Mesendoderm (in vitro differentiated cells): Measurements from ENCODE around the gene SLC46A1. TPM values are rescaled to one million over a fixed set of nuclear protein-coding genes. Genes with fewer than 3 reads are reported as not detected.

Experiments
- DNase-seq: peaks from one replicate; pipeline ENCODE4 v3.0.0; 2013
- H2AK5ac ChIP-seq: 2 replicates; pipeline ENCODE4 v1.6.1; 2013; ENCODE audit warnings: low read length, inconsistent platforms
- H2BK120ac ChIP-seq: 2 replicates; pipeline ENCODE4 v1.6.1; 2013; ENCODE audit warnings: low read depth, mild to moderate bottlenecking, low read length, moderate library complexity, mixed read lengths
- H2BK15ac ChIP-seq: replicated peaks from 2 replicates; pipeline ENCODE4 v1.6.1; 2013; ENCODE audit warnings: low read depth, mild to moderate bottlenecking, moderate library complexity
- H2BK5ac ChIP-seq: 2 replicates; pipeline ENCODE4 v1.6.1; 2013; ENCODE audit warnings: low read length, inconsistent platforms
- H3K18ac ChIP-seq: 2 replicates; pipeline ENCODE4 v1.6.1; 2013; ENCODE audit warnings: mild to moderate bottlenecking, low read length, mixed read lengths
- H3K23ac ChIP-seq: one replicate; pipeline ENCODE4 v1.6.1; 2013; ENCODE audit warnings: low read length
- H3K27ac ChIP-seq: 2 replicates; pipeline ENCODE4 v1.5.1; 2013; ENCODE audit warnings: low read depth, mild to moderate bottlenecking, inconsistent platforms, low read length, moderate library complexity
- H3K27me3 ChIP-seq: 2 replicates; pipeline ENCODE4 v1.6.1; 2013; ENCODE audit warnings: low read length, control low read depth, mild to moderate bottlenecking, inconsistent platforms; ENCODE audit not compliant: insufficient read depth, poor library complexity
- H3K36me3 ChIP-seq: 2 replicates; pipeline ENCODE4 v1.6.1; 2013; ENCODE audit warnings: low read length, inconsistent platforms; ENCODE audit not compliant: control insufficient read depth, insufficient read depth
- H3K4ac ChIP-seq: one replicate; pipeline ENCODE4 v1.6.1; 2013; ENCODE audit warnings: low read depth, mild to moderate bottlenecking, low read length, moderate library complexity
- H3K4me1 ChIP-seq: 2 replicates; pipeline ENCODE4 v1.6.1; 2013; ENCODE audit warnings: low read depth, low read length, inconsistent platforms; ENCODE audit not compliant: control insufficient read depth
- H3K4me2 ChIP-seq: 2 replicates; pipeline ENCODE4 v1.6.1; 2013; ENCODE audit warnings: low read length
- H3K4me3 ChIP-seq: 2 replicates; pipeline ENCODE4 v1.5.1; 2013; ENCODE audit warnings: mild to moderate bottlenecking, low read length
- H3K56ac ChIP-seq: one replicate; pipeline ENCODE4 v1.6.1; 2013; ENCODE audit warnings: low read length
- H3K79me1 ChIP-seq: 2 replicates; pipeline ENCODE4 v1.6.1; 2013; ENCODE audit warnings: low read length, inconsistent platforms
- H3K79me2 ChIP-seq: 2 replicates; pipeline ENCODE4 v1.6.1; 2013; ENCODE audit warnings: mild to moderate bottlenecking, low read length; ENCODE audit not compliant: control insufficient read depth, insufficient read depth
- H3K9ac ChIP-seq: 2 replicates; pipeline ENCODE4 v1.6.1; 2013; ENCODE audit warnings: low read length, inconsistent platforms
- H4K5ac ChIP-seq: one replicate; pipeline ENCODE4 v1.6.1; 2013; ENCODE audit warnings: low read length
- H4K8ac ChIP-seq: one replicate; pipeline ENCODE4 v1.6.1; 2013; ENCODE audit warnings: low read depth, mild to moderate bottlenecking, control low read depth, low read length, moderate library complexity
- WGBS: extraction: QIAGEN DNeasy Blood & Tissue Kit; methylation state at CpG from one replicate; pipeline ENCODE4 v1.1.7; 2013; ENCODE audit warnings: low lambda C conversion rate, missing lambda C conversion rate; ENCODE audit not compliant: insufficient coverage; ENCODE audit errors: extremely low coverage; 5-methylcytosine and 5-hydroxymethylcytosine counted together
- polyA plus RNA-seq, 2 experiments: library from polyadenylated mRNA; stranded (reverse); fragments of 200-250 nt; gene quantifications; one replicate each; pipeline ENCODE4 v1.2.3, GENCODE V29; 2013

SLC46A1 gene
- 7.0 TPM for polyA plus RNA-seq (2013, experiment 1 of 2)
- 6.5 TPM for polyA plus RNA-seq (2013, experiment 2 of 2)

DNA sequence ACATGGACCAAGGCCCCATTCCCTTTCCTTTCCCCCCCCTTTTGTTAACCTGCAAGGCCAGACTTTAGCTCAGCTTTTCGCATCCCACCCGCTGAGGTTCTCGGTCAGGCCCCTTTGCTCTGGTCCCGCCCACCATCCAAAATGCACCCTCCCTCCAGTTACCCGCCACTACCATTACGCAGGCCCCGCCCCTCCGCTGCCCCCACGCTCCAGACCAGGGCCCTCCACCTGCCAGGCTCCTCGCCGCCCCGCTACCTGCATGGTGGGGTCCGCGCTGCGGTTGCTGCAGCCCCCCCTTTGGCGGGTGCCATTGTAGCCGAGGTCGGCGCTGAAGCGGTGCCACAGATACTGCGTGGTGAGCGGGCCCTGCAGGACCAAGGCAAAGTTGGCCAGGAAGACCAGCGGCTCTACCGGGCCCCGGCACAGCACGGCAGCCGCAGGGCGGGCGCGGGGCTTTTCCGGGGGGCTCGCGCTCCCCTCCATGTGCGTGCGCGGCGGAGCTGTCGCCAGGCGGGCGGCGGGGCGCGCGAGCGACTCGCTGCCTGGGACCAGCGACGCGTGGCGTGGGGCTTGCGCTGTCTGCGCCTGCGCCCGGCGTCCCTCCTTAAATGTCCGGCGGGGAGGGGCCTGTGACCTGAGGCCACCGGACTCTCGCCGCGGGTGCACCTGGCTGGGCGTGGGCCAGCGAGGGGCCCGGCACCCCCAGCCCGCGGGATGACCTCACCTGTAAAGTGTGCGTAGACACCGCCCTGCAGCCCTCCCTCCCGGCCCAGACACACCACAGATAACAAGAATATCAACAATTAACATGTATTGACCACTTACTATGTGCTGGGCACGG, at the start of gene SLC46A1:
Gene SLC46A1, minus strand, starts transcription at position 581 of the 841 bp plus-strand sequence. Its CDS starts 98 bp downstream, at position 483.
- Histone ChIP-seq H3K27ac (peak within 1 kb of the TSS; percentile 85), H3K18ac (peak within 1 kb of the TSS; percentile 85), H4K8ac (no peak within 1 kb of the TSS), H3K4me1 (peaks cover 21% of the 10 kb centered on the region), H3K27me3 (no peaks in the 10 kb centered on the region), H3K79me2 (no peaks in the 10 kb centered on the region), H2AK5ac (peak within 1 kb of the TSS; percentile 11), H3K9ac (peak within 1 kb of the TSS; percentile 77), H4K5ac (peak within 1 kb of the TSS; percentile 59), H3K79me1 (no peaks in the 10 kb centered on the region), H3K4me3 (peak within 1 kb of the TSS; percentile 55), H3K36me3 (no peaks in the 10 kb centered on the region), H3K23ac (peak within 1 kb of the TSS; percentile 59), H2BK5ac (peak within 1 kb of the TSS; percentile 18), H2BK120ac (peak within 1 kb of the TSS; percentile 49), H3K56ac (peak within 1 kb of the TSS; percentile 91), H3K4ac (peak within 1 kb of the TSS; percentile 29), H2BK15ac (no peak within 1 kb of the TSS), H3K4me2 (peak within 1 kb of the TSS; percentile 95)
- no CpG with 5 or more reads among the region's 70 CpGs for WGBS
- peak; percentile 78 for DNase-seq

GRCh38 chr17:28449859-28450258, 43.8 kb upstream of the SLC46A1 start:
- no peak overlapping the region for H3K4ac ChIP-seq
- no peak overlapping the region for H3K27ac ChIP-seq
- no peak overlapping the region for H2BK120ac ChIP-seq
- no peaks in the 10 kb centered on the region for H3K79me2 ChIP-seq
- H3K9ac ChIP-seq = no peak overlapping the region
- H3K79me1 ChIP-seq = no peaks in the 10 kb centered on the region
- no peak overlapping the region for H2BK5ac ChIP-seq
- H3K23ac ChIP-seq = no peak overlapping the region
- H3K18ac ChIP-seq = no peak overlapping the region
- no peak overlapping the region for H4K8ac ChIP-seq
- no peaks in the 10 kb centered on the region for H3K36me3 ChIP-seq
- no peaks in the 10 kb centered on the region for H3K27me3 ChIP-seq
- H4K5ac ChIP-seq = no peak overlapping the region
- H2BK15ac ChIP-seq = no peak overlapping the region
- no CpG with 5 or more reads among the region's 1 CpG for WGBS
- no peak overlapping the region for H3K56ac ChIP-seq
- DNase-seq = no peak
- no peaks in the 10 kb centered on the region for H3K4me1 ChIP-seq
- H3K4me2 ChIP-seq = no peak overlapping the region
- H3K4me3 ChIP-seq = no peak overlapping the region
- H2AK5ac ChIP-seq = no peak overlapping the region

GRCh38 chr17:28447396-28447760, 41.4 kb upstream of the SLC46A1 start:
- Histone ChIP-seq H4K8ac (no peak overlapping the region), H2BK15ac (no peak overlapping the region), H3K79me1 (no peaks in the 10 kb centered on the region), H3K4me2 (no peak overlapping the region), H3K27me3 (no peaks in the 10 kb centered on the region), H3K18ac (no peak overlapping the region), H2AK5ac (no peak overlapping the region), H4K5ac (no peak overlapping the region), H3K56ac (no peak overlapping the region), H2BK5ac (no peak overlapping the region), H2BK120ac (no peak overlapping the region), H3K36me3 (no peaks in the 10 kb centered on the region), H3K9ac (no peak overlapping the region), H3K79me2 (no peaks in the 10 kb centered on the region), H3K27ac (no peak overlapping the region), H3K23ac (no peak overlapping the region), H3K4me1 (no peaks in the 10 kb centered on the region), H3K4ac (no peak overlapping the region), H3K4me3 (no peak overlapping the region)
- WGBS = no CpG with 5 or more reads among the region's 5 CpGs
- DNase-seq = no peak

DNA sequence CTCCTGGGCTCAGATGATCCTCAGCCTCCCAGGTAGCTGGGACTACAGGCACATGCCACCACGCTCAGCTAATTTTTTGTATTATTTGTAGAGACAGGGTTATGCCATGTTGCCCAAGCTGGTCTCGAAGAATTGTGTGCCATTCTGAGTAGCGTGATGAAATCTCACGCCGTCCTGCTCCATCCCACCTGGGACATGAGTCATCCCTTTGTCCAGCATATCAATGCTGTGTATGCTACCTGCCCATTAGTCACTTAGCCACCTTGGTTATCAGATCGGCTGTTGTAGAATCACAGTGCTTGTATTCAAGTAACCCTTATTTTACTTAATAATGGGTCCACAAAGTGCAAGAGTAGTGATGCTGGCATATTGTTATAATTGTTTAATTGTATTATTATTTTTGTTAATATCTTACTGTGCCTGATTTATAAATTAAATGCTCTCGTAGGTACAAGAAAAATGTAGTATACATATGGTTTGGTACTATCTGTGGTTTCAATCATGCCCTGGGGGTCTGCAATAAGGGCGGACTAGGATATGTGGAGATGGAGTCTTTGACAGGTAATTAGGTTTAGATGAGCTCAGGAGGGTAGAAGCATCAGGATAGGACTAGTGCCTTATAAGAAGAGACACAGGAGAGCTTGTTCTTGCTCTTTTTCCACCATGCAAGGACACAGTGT, 40.8 kb upstream of the SLC46A1 start:
- no peak overlapping the region for H2AK5ac ChIP-seq
- H3K27ac ChIP-seq = no peak overlapping the region
- no peak overlapping the region for H3K23ac ChIP-seq
- H3K56ac ChIP-seq = no peak overlapping the region
- no peak overlapping the region for H3K4me3 ChIP-seq
- H2BK5ac ChIP-seq = no peak overlapping the region
- H3K79me1 ChIP-seq = no peaks in the 10 kb centered on the region
- DNase-seq = no peak
- no peak overlapping the region for H4K5ac ChIP-seq
- no peak overlapping the region for H2BK120ac ChIP-seq
- H3K4me1 ChIP-seq = no peaks in the 10 kb centered on the region
- WGBS = 100% methylated on average over 1 of the region's 8 CpGs
- no peak overlapping the region for H3K9ac ChIP-seq
- H4K8ac ChIP-seq = no peak overlapping the region
- no peak overlapping the region for H3K4me2 ChIP-seq
- no peak overlapping the region for H3K4ac ChIP-seq
- H3K27me3 ChIP-seq = no peaks in the 10 kb centered on the region
- no peaks in the 10 kb centered on the region for H3K36me3 ChIP-seq
- no peaks in the 10 kb centered on the region for H3K79me2 ChIP-seq
- no peak overlapping the region for H3K18ac ChIP-seq
- H2BK15ac ChIP-seq = no peak overlapping the region

GRCh38 chr17:28443901-28444638, 38.1 kb upstream of the SLC46A1 start:
- H3K4me1 ChIP-seq = no peaks in the 10 kb centered on the region
- H3K4me3 ChIP-seq = no peak overlapping the region
- no peak overlapping the region for H2BK120ac ChIP-seq
- no peak overlapping the region for H3K18ac ChIP-seq
- no peak overlapping the region for H3K27ac ChIP-seq
- DNase-seq = no peak
- no peak overlapping the region for H4K5ac ChIP-seq
- no peak overlapping the region for H2BK15ac ChIP-seq
- no peak overlapping the region for H2AK5ac ChIP-seq
- no CpG with 5 or more reads among the region's 9 CpGs for WGBS
- H3K79me1 ChIP-seq = no peaks in the 10 kb centered on the region
- no peak overlapping the region for H3K4ac ChIP-seq
- H3K23ac ChIP-seq = no peak overlapping the region
- H3K56ac ChIP-seq = no peak overlapping the region
- no peaks in the 10 kb centered on the region for H3K36me3 ChIP-seq
- no peaks in the 10 kb centered on the region for H3K79me2 ChIP-seq
- H3K9ac ChIP-seq = no peak overlapping the region
- no peak overlapping the region for H2BK5ac ChIP-seq
- no peaks in the 10 kb centered on the region for H3K27me3 ChIP-seq
- H4K8ac ChIP-seq = no peak overlapping the region
- no peak overlapping the region for H3K4me2 ChIP-seq
